Measurements from ENCODE around the gene OPCML.

DNA sequence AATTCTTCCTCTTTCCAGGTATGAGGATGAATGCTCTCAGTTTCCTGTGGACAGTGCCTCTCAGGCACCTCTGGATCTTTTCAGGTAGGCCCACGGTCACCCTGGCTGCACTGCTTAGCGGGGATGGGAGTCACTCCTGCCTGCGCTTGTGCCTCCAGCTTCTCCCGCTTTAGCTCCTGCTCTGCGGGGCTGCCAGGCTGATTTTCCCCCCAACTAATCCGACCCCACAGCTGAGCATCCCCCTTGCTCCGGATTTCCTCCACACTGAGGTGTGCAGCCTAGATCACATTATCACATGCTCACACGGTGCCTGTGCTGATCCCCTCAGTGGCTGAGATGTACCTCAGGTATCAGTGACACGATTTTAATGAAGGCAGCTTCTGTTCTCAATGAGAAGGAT is 879.1 kb downstream of the OPCML start:
- TF ChIP-seq, protein P1, sequence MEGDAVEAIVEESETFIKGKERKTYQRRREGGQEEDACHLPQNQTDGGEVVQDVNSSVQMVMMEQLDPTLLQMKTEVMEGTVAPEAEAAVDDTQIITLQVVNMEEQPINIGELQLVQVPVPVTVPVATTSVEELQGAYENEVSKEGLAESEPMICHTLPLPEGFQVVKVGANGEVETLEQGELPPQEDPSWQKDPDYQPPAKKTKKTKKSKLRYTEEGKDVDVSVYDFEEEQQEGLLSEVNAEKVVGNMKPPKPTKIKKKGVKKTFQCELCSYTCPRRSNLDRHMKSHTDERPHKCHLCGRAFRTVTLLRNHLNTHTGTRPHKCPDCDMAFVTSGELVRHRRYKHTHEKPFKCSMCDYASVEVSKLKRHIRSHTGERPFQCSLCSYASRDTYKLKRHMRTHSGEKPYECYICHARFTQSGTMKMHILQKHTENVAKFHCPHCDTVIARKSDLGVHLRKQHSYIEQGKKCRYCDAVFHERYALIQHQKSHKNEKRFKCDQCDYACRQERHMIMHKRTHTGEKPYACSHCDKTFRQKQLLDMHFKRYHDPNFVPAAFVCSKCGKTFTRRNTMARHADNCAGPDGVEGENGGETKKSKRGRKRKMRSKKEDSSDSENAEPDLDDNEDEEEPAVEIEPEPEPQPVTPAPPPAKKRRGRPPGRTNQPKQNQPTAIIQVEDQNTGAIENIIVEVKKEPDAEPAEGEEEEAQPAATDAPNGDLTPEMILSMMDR (IDR thresholded peaks at IDR 0.05) = no peak
- no peak for TF ChIP-seq EZH2 (IDR thresholded peaks at IDR 0.05; ENCODE audit: borderline replicate concordance, insufficient read depth, low read depth, low read length, poor library complexity, severe bottlenecking)
